MM.1S (cell line): ENCODE results near the gene CTSC.

Experiments used
- EZH2phosphoT487 ChIP-seq: fragments of 300-600 bp; sonication (generic); IDR thresholded peaks from 2 replicates; pipeline ENCODE4 v1.6.1; 2018; ENCODE audit warnings: antibody characterized with exemption, low read length
- TF ChIP-seq, protein P1 (sequence below): fragments of 300-600 bp; sonication (generic); IDR thresholded peaks from 2 replicates; pipeline ENCODE4 v1.5.1; 2016; ENCODE audit warnings: antibody characterized with exemption, low read length, mixed read lengths

DNA sequence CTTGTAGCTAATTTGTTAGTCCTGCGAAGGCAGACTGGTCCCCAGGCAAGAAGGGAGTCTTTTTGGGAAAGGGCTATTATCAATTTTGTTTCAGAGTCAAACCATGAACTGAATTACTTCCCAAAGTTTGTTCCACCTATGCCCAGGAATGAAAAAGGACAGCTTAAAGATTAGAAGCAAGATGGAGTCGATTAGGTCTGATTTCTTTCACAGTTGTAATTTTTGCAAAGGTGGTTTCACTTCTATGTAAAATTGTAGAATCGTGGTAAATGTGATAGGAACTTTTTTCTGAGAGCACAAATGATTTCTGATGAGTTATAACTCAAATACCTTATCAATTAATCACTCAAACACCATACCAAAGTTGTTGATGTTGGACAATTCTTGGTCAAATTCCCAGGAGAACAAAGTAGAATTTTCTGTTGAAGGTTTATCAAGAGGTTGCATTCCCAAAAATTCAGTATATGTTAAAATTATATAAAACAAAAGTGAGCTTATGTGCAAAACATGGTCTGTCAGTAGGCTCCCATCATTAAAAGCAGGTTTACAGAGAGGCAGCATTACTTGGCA is 2.9 kb upstream of the CTSC start:
- TF ChIP-seq, protein P1, sequence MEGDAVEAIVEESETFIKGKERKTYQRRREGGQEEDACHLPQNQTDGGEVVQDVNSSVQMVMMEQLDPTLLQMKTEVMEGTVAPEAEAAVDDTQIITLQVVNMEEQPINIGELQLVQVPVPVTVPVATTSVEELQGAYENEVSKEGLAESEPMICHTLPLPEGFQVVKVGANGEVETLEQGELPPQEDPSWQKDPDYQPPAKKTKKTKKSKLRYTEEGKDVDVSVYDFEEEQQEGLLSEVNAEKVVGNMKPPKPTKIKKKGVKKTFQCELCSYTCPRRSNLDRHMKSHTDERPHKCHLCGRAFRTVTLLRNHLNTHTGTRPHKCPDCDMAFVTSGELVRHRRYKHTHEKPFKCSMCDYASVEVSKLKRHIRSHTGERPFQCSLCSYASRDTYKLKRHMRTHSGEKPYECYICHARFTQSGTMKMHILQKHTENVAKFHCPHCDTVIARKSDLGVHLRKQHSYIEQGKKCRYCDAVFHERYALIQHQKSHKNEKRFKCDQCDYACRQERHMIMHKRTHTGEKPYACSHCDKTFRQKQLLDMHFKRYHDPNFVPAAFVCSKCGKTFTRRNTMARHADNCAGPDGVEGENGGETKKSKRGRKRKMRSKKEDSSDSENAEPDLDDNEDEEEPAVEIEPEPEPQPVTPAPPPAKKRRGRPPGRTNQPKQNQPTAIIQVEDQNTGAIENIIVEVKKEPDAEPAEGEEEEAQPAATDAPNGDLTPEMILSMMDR = no peak
- no peak for TF ChIP-seq EZH2phosphoT487
